CD4-positive, alpha-beta T cell (primary cell): Measurements from ENCODE around the gene TLR9. TPM values are rescaled to one million over a fixed set of nuclear protein-coding genes. Genes with fewer than 3 reads are reported as not detected.
A peak's percentile ranks its signal among the peaks of the same experiment; 100 is the strongest.

Experiments
- ATAC-seq: fragments of 200-7000 bp; cut with Tn5 transposase; one replicate; pipeline ENCODE4 v1.10.0; 2022; ENCODE audit warnings: mild to moderate bottlenecking; ENCODE audit not compliant: poor library complexity
- CTCF ChIA-PET: fragments of 350-600 bp; sonication (Branson Sonifier 250); formaldehyde crosslinking; loops from one replicate; lab custom pipeline; 2021; ENCODE audit warnings: antibody characterized with exemption, inconsistent platforms; lab: Charles Lee
- POLR2A ChIA-PET: fragments of 350-600 bp; sonication (Branson Sonifier 250); formaldehyde crosslinking; loops from one replicate; lab custom pipeline; 2021; ENCODE audit warnings: antibody characterized with exemption, inconsistent platforms; lab: Charles Lee
- DNase-seq, 14 experiments: peaks; one replicate each; pipeline ENCODE4 v3.0.0-alpha.2; 2013 to 2020; ENCODE audit warnings: mixed read lengths in 2 of 14
- H3K27ac ChIP-seq, 2 donors: one replicate each; pipeline versions ENCODE4 v1.5.1 to v1.7.0; 2013; ENCODE audit warnings: low read length in 2 of 2, low read depth in 1 of 2, mild to moderate bottlenecking in 1 of 2
- H3K27me3 ChIP-seq, 2 experiments: 1 replicate in 1 of 2; 2 replicates in 1 of 2; pipeline versions ENCODE4 v1.6.1 to v1.7.0; 2013; ENCODE audit warnings: low read length in 2 of 2, control low read depth in 1 of 2, mild to moderate bottlenecking in 1 of 2, moderate library complexity in 1 of 2; ENCODE audit not compliant: insufficient read depth in 2 of 2, control insufficient read depth in 1 of 2
- H3K36me3 ChIP-seq: one replicate; pipeline ENCODE4 v1.6.1; 2013; ENCODE audit warnings: low read length, control low read depth; ENCODE audit not compliant: insufficient read depth
- H3K4me1 ChIP-seq: one replicate; pipeline ENCODE4 v1.6.1; 2013; ENCODE audit warnings: low read length, control low read depth; ENCODE audit not compliant: insufficient read depth
- H3K4me3 ChIP-seq: one replicate; pipeline ENCODE4 v1.5.1; 2013; ENCODE audit warnings: mild to moderate bottlenecking, low read length, moderate library complexity
- H3K9me3 ChIP-seq, 2 experiments: 1 replicate in 1 of 2; 2 replicates in 1 of 2; pipeline versions ENCODE4 v1.6.1 to v1.7.0; 2013; ENCODE audit warnings: low read length in 2 of 2, mild to moderate bottlenecking in 2 of 2, control low read depth in 1 of 2, moderate library complexity in 1 of 2; ENCODE audit not compliant: control insufficient read depth in 1 of 2, insufficient read depth in 1 of 2
- H3K27ac Mint-ChIP-seq: one replicate; pipeline ENCODE4 v1.8.0; 2020; ENCODE audit warnings: mixed read lengths
- H3K27me3 Mint-ChIP-seq: one replicate; pipeline ENCODE4 v1.8.0; 2021; ENCODE audit warnings: mixed read lengths
- H3K36me3 Mint-ChIP-seq: one replicate; pipeline ENCODE4 v1.8.0; 2021; ENCODE audit warnings: low read depth, mixed read lengths
- H3K4me1 Mint-ChIP-seq: one replicate; pipeline ENCODE4 v1.8.0; 2021; ENCODE audit warnings: low read depth, mixed read lengths
- H3K4me3 Mint-ChIP-seq: one replicate; pipeline ENCODE4 v1.8.0; 2020; ENCODE audit warnings: mild to moderate bottlenecking, mixed read lengths
- H3K9me3 Mint-ChIP-seq: one replicate; pipeline ENCODE4 v1.8.0; 2020; ENCODE audit warnings: mixed read lengths
- intact Hi-C, 2 experiments: fragments of 100-400 bp; cut with DNase I in 1 of 2; cut with micrococcal nuclease in 1 of 2; formaldehyde crosslinking; loops; one replicate each; pipeline versions ENCODE4 v1.15.1 to v1.9.0; 2023 to 2025; cut with DNase I, micrococcal nuclease
- total RNA-seq, 174 experiments: library from RNA in 2 of 174; stranded (reverse) in 2 of 174; gene quantifications; one replicate each; pipeline ENCODE4 v1.2.3 and lab custom pipeline; 2021 to 2026
- TF ChIP-seq, protein P1 (sequence below): fragments of 200-600 bp; IDR thresholded peaks from one replicate; pipeline ENCODE4 v1.8.0; 2022; ENCODE audit warnings: antibody characterized with exemption, mild to moderate bottlenecking

TLR9 gene
- total RNA-seq, 2 experiments from 2014 or later, result 0.08 to 0.17 TPM

DNA sequence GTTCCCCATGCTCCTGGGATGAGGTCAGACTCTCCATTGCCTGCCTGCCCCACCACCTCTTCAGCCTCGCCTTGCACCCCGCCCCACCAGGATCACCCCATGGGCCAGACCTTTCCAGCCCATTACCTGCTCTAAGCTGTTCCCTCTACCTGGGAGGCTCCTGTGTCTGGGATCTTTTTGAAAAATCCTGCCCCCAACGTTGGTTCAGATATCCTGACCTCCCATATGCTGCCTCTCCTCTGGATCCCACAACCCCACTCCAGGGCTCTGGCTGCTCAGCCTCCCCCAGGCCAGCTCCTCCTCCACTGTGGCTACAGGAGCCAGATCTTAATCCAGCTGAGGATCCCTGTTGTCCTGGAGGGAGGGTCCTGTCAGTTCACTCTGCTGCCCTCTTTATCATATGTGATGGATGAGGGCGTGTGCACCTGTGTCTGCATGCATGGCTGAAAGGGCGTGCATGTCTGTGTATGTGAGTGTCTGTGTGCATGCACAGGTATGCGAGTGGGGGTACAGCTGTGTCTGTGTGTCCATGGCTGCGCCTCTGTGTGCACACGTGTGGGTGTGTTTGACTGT lies 49.2 kb downstream of the TLR9 start:
- DNase-seq, result no peak
- Histone ChIP-seq H3K27me3 (no peaks in the 10 kb centered on the region), H3K36me3 (no peaks in the 10 kb centered on the region), H3K4me1 (no peaks in the 10 kb centered on the region), H3K27ac (no peak overlapping the region), H3K9me3 (no peaks in the 10 kb centered on the region), H3K4me3 (no peak overlapping the region)
- Mint-ChIP-seq H3K36me3 (no peaks in the 10 kb centered on the region), H3K9me3 (no peaks in the 10 kb centered on the region), H3K4me3 (no peak overlapping the region), H3K27ac (no peak overlapping the region), H3K4me1 (no peaks in the 10 kb centered on the region), H3K27me3 (no peaks in the 10 kb centered on the region)
- POLR2A ChIA-PET, result no interaction called here
- TF ChIP-seq, protein P1, sequence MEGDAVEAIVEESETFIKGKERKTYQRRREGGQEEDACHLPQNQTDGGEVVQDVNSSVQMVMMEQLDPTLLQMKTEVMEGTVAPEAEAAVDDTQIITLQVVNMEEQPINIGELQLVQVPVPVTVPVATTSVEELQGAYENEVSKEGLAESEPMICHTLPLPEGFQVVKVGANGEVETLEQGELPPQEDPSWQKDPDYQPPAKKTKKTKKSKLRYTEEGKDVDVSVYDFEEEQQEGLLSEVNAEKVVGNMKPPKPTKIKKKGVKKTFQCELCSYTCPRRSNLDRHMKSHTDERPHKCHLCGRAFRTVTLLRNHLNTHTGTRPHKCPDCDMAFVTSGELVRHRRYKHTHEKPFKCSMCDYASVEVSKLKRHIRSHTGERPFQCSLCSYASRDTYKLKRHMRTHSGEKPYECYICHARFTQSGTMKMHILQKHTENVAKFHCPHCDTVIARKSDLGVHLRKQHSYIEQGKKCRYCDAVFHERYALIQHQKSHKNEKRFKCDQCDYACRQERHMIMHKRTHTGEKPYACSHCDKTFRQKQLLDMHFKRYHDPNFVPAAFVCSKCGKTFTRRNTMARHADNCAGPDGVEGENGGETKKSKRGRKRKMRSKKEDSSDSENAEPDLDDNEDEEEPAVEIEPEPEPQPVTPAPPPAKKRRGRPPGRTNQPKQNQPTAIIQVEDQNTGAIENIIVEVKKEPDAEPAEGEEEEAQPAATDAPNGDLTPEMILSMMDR, result no peak
- ATAC-seq, result no peak
- intact Hi-C loops, result no loop called here
- CTCF ChIA-PET, result no interaction called here

DNA sequence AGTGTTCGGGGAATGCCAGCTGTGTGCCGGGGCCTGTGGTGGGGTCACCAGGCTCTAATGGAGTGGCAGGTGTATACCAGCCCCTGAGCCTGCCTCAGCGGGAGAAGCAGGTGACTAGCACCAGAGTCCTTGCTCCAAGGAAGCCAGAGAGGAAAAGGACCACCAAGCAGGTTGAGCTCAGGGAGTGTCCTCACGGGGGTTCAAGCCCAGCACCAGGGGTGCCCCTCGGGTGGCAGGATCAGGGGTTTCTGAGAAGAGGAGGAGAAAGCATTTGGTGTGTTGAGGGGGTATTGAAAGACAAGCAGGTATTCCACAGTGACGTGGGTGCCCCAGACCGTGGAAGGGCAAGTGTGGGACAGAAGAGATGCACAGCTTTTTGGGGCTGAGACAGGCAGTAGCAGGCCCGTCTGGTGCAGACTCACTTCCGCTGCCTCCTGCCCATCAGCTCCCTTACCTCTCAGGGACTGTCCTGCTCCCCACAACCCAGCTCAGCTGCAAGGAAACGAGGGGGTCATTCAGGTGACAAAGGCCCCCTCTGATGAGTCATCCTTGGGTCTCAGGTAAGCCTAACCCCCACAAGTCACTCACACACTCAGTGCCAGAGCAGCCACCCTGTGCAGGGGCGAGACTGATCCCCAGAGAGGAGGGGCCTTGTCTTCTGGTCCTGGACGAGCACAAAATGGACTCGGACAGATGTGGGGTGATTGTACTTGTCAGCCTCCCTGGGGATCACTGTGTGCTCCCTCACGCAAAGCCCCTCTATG lies 49.8 kb downstream of the TLR9 start:
- CTCF ChIA-PET, result interaction anchor here (0.5 kb wide), 1 partner anchor 675 kb away, joined by 3 read pairs; no protein-coding TSS in a partner anchor
- Mint-ChIP-seq H3K27ac (no peak overlapping the region), H3K4me1 (no peaks in the 10 kb centered on the region), H3K4me3 (no peak overlapping the region), H3K9me3 (no peaks in the 10 kb centered on the region), H3K36me3 (no peaks in the 10 kb centered on the region), H3K27me3 (no peaks in the 10 kb centered on the region)
- TF ChIP-seq, protein P1, result no peak
- no peak for ATAC-seq
- H3K36me3 ChIP-seq, result no peaks in the 10 kb centered on the region
- H3K27ac ChIP-seq, result no peak overlapping the region
- POLR2A ChIA-PET, result interaction anchor here (1.0 kb wide), 1 partner anchor 14 kb away, joined by 3 read pairs; no protein-coding TSS in a partner anchor
- no peak overlapping the region for H3K4me3 ChIP-seq
- DNase-seq, result no peak
- no peaks in the 10 kb centered on the region for H3K9me3 ChIP-seq
- H3K27me3 ChIP-seq, result no peaks in the 10 kb centered on the region
- no peaks in the 10 kb centered on the region for H3K4me1 ChIP-seq
- intact Hi-C loops, result no loop called here

DNA sequence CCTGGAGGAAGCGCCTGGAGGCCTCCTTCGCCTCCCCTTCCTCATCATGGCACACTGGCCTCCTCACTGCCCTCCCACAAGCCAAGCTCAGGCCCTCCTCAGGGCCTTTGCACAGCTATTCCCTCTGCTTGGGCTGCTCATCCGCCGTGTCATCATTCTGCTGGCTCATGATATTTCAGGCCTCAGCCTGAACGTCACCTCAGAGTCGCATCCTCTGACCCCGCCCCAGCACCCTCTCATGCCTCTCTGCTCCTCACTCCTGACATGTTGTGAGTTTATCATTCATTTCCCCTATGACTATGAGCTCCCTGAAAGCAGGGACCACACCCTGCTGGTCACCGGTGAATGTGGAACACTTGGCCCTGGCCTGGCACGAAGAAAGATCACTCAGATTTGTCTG lies 50.5 kb downstream of the TLR9 start:
- Mint-ChIP-seq H3K4me1 (no peaks in the 10 kb centered on the region), H3K9me3 (no peaks in the 10 kb centered on the region), H3K4me3 (no peak overlapping the region), H3K27ac (no peak overlapping the region), H3K36me3 (no peaks in the 10 kb centered on the region), H3K27me3 (no peaks in the 10 kb centered on the region)
- POLR2A ChIA-PET, result interaction anchor here (1.0 kb wide), 1 partner anchor 13 kb away, joined by 3 read pairs; no protein-coding TSS in a partner anchor
- no peak for ATAC-seq
- no peaks in the 10 kb centered on the region for H3K9me3 ChIP-seq
- TF ChIP-seq, protein P1, result no peak
- peak in 2 of 14 experiments; percentile 46 to 61 for DNase-seq
- H3K27me3 ChIP-seq, result no peaks in the 10 kb centered on the region
- intact Hi-C loops, result no loop called here
- H3K4me1 ChIP-seq, result no peaks in the 10 kb centered on the region
- no peak overlapping the region for H3K27ac ChIP-seq
- H3K4me3 ChIP-seq, result no peak overlapping the region
- CTCF ChIA-PET, result no interaction called here
- H3K36me3 ChIP-seq, result no peaks in the 10 kb centered on the region
